ENCODE results near the gene ZMYND8.
"Not testable (repeated sequence)": the region's sequence is repeated elsewhere in the genome, so short reads cannot be mapped to it uniquely, and the experiment has no call there.

ZMYND8 gene

GRCh38 chr20:47356526-47357295 lies at the start of gene ZMYND8:
Gene ZMYND8, minus strand, starts transcription at chr20:47356699. Its CDS starts 29 bp downstream, at chr20:47356670.
- H3K27me3 ChIP-seq (ENCODE audit: control insufficient read depth, insufficient read depth, low read length) = no peaks in the 10 kb centered on the region
- H3K9me3 ChIP-seq (ENCODE audit: control insufficient read depth, low read length) = no peaks in the 10 kb centered on the region
- peak within 1 kb of the TSS; percentile 77 for H3K9ac ChIP-seq (ENCODE audit: low read length)
- H3K4me3 ChIP-seq (ENCODE audit: low read length) = peak within 1 kb of the TSS; percentile 39
- H3K36me3 ChIP-seq (ENCODE audit: control insufficient read depth, insufficient read depth, low read length) = no peaks in the 10 kb centered on the region
- peaks cover 97% of the 10 kb centered on the region for H3K4me1 ChIP-seq (ENCODE audit: control insufficient read depth, insufficient read depth, low read length)

GRCh38 chr20:47405775-47406325 lies 49.4 kb upstream of the ZMYND8 start:
- Histone ChIP-seq H3K4me1 (ENCODE audit: control insufficient read depth, insufficient read depth, low read length) (no peaks in the 10 kb centered on the region), H3K4me3 (ENCODE audit: low read length) (no peak overlapping the region), H3K36me3 (ENCODE audit: control insufficient read depth, insufficient read depth, low read length) (no peaks in the 10 kb centered on the region), H3K9ac (ENCODE audit: low read length) (no peak overlapping the region), H3K9me3 (ENCODE audit: control insufficient read depth, low read length) (no peaks in the 10 kb centered on the region), H3K27me3 (ENCODE audit: control insufficient read depth, insufficient read depth, low read length) (no peaks in the 10 kb centered on the region)

GRCh38 chr20:47400685-47401084 lies 44.2 kb upstream of the ZMYND8 start:
- Histone ChIP-seq H3K36me3 (ENCODE audit: control insufficient read depth, insufficient read depth, low read length) (no peaks in the 10 kb centered on the region), H3K4me3 (ENCODE audit: low read length) (no peak overlapping the region), H3K9me3 (ENCODE audit: control insufficient read depth, low read length) (no peaks in the 10 kb centered on the region)

GRCh38 chr20:47397652-47398301 lies 41.3 kb upstream of the ZMYND8 start:
- Histone ChIP-seq H3K9ac (ENCODE audit: low read length) (no peak overlapping the region), H3K4me3 (ENCODE audit: low read length) (no peak overlapping the region), H3K27me3 (ENCODE audit: control insufficient read depth, insufficient read depth, low read length) (no peaks in the 10 kb centered on the region), H3K9me3 (ENCODE audit: control insufficient read depth, low read length) (no peaks in the 10 kb centered on the region), H3K36me3 (ENCODE audit: control insufficient read depth, insufficient read depth, low read length) (no peaks in the 10 kb centered on the region), H3K4me1 (ENCODE audit: control insufficient read depth, insufficient read depth, low read length) (peaks cover 7% of the 10 kb centered on the region)

More at GRCh38 chr20:47400685-47401084, 44.2 kb upstream of the ZMYND8 start:
- H3K9ac ChIP-seq (ENCODE audit: low read length) = no peak overlapping the region
- H3K4me1 ChIP-seq (ENCODE audit: control insufficient read depth, insufficient read depth, low read length) = no peaks in the 10 kb centered on the region
- no peaks in the 10 kb centered on the region for H3K27me3 ChIP-seq (ENCODE audit: control insufficient read depth, insufficient read depth, low read length)

- Histone ChIP-seq H3K4me1 (ENCODE audit: control insufficient read depth, insufficient read depth, low read length) (peaks cover 14% of the 10 kb centered on the region), H3K27me3 (ENCODE audit: control insufficient read depth, insufficient read depth, low read length) (no peaks in the 10 kb centered on the region), H3K4me3 (ENCODE audit: low read length) (no peak overlapping the region), H3K9me3 (ENCODE audit: control insufficient read depth, low read length) (no peaks in the 10 kb centered on the region), H3K9ac (ENCODE audit: low read length) (no peak overlapping the region), H3K36me3 (ENCODE audit: control insufficient read depth, insufficient read depth, low read length) (no peaks in the 10 kb centered on the region)
Observed at GRCh38 chr20:47396762-47397476, 40.4 kb upstream of the ZMYND8 start.

GRCh38 chr20:47393796-47394514 lies 37.5 kb upstream of the ZMYND8 start:
- H3K4me3 ChIP-seq (ENCODE audit: low read length); H3K9ac ChIP-seq (ENCODE audit: low read length); H3K36me3 ChIP-seq (ENCODE audit: control insufficient read depth, insufficient read depth, low read length); H3K27me3 ChIP-seq (ENCODE audit: control insufficient read depth, insufficient read depth, low read length); H3K9me3 ChIP-seq (ENCODE audit: control insufficient read depth, low read length): not testable (repeated sequence)
- peaks cover 14% of the 10 kb centered on the region for H3K4me1 ChIP-seq (ENCODE audit: control insufficient read depth, insufficient read depth, low read length)

- Histone ChIP-seq H3K27me3 (ENCODE audit: control insufficient read depth, insufficient read depth, low read length) (no peaks in the 10 kb centered on the region), H3K4me3 (ENCODE audit: low read length) (no peak overlapping the region), H3K36me3 (ENCODE audit: control insufficient read depth, insufficient read depth, low read length) (no peaks in the 10 kb centered on the region), H3K9me3 (ENCODE audit: control insufficient read depth, low read length) (no peaks in the 10 kb centered on the region), H3K4me1 (ENCODE audit: control insufficient read depth, insufficient read depth, low read length) (peaks cover 14% of the 10 kb centered on the region), H3K9ac (ENCODE audit: low read length) (no peak overlapping the region)
Observed at GRCh38 chr20:47392721-47393073, 36.2 kb upstream of the ZMYND8 start.

- H3K4me3 ChIP-seq (ENCODE audit: low read length) = no peak overlapping the region
- H3K9me3 ChIP-seq (ENCODE audit: control insufficient read depth, low read length) = no peaks in the 10 kb centered on the region
- no peaks in the 10 kb centered on the region for H3K27me3 ChIP-seq (ENCODE audit: control insufficient read depth, insufficient read depth, low read length)
- no peaks in the 10 kb centered on the region for H3K36me3 ChIP-seq (ENCODE audit: control insufficient read depth, insufficient read depth, low read length)
- peaks cover 14% of the 10 kb centered on the region for H3K4me1 ChIP-seq (ENCODE audit: control insufficient read depth, insufficient read depth, low read length)
- no peak overlapping the region for H3K9ac ChIP-seq (ENCODE audit: low read length)
Observed at GRCh38 chr20:47392015-47392720, 35.7 kb upstream of the ZMYND8 start.

GRCh38 chr20:47391276-47392010 lies 34.9 kb upstream of the ZMYND8 start:
- no peaks in the 10 kb centered on the region for H3K9me3 ChIP-seq (ENCODE audit: control insufficient read depth, low read length)
- H3K4me3 ChIP-seq (ENCODE audit: low read length) = no peak overlapping the region
- H3K9ac ChIP-seq (ENCODE audit: low read length) = no peak overlapping the region
- peaks cover 14% of the 10 kb centered on the region for H3K4me1 ChIP-seq (ENCODE audit: control insufficient read depth, insufficient read depth, low read length)
- no peaks in the 10 kb centered on the region for H3K36me3 ChIP-seq (ENCODE audit: control insufficient read depth, insufficient read depth, low read length)
- H3K27me3 ChIP-seq (ENCODE audit: control insufficient read depth, insufficient read depth, low read length) = no peaks in the 10 kb centered on the region

GRCh38 chr20:47389867-47390347 lies 33.4 kb upstream of the ZMYND8 start:
- Histone ChIP-seq H3K36me3 (ENCODE audit: control insufficient read depth, insufficient read depth, low read length) (no peaks in the 10 kb centered on the region), H3K9me3 (ENCODE audit: control insufficient read depth, low read length) (no peaks in the 10 kb centered on the region), H3K27me3 (ENCODE audit: control insufficient read depth, insufficient read depth, low read length) (no peaks in the 10 kb centered on the region), H3K9ac (ENCODE audit: low read length) (no peak overlapping the region), H3K4me3 (ENCODE audit: low read length) (no peak overlapping the region), H3K4me1 (ENCODE audit: control insufficient read depth, insufficient read depth, low read length) (peaks cover 14% of the 10 kb centered on the region)
